ENCODE measurements around the gene STK39.
"Not testable (repeated sequence)": the region's sequence is repeated elsewhere in the genome, so short reads cannot be mapped to it uniquely, and the experiment has no call there.

Gene STK39

DNA sequence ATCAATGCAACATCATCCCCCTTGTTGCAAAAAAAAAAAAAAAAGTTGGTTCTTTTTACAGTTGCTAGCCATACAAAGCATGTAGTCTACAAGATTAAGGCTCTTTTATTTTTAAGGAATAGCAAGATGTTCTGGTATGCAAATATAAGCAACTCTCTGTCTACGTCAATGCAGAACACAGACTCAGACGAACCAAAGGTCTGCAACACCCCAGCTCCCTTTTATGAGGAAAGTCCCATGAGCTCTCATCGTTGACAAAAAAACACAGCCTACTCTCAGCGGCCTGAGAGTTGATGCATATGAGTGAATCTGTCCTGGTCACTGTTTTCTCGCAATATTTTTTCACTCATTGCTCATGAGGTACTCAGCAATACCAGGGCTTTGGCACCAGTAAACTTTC is 112.9 kb downstream of the STK39 start:
- no peak for DNase-seq

GRCh38 chr2:168132389-168132788 is 115.0 kb downstream of the STK39 start:
- no peak for DNase-seq

- DNase-seq, result no peak
Measured at GRCh38 chr2:168130346-168130745, 117.0 kb downstream of the STK39 start.

DNA sequence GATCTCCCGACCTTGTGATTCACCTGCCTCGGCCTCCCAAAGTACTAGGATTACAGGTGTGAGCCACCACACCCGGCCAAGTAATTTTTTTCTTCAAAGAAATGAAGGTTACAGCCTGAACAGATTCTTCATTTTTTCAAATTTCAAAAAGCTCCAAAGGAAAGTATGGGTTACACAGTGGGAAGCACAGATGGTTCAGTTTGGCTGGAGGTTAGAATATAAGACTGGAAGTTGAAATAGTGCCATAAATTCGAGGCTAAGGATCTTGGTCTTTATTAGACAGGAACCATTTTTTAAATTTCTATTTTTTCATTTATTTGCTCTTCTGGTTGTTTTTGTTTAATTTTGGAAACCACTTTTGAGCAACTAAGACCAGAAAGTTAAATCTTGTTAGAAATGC is 120.0 kb downstream of the STK39 start:
- no peak for DNase-seq

DNA sequence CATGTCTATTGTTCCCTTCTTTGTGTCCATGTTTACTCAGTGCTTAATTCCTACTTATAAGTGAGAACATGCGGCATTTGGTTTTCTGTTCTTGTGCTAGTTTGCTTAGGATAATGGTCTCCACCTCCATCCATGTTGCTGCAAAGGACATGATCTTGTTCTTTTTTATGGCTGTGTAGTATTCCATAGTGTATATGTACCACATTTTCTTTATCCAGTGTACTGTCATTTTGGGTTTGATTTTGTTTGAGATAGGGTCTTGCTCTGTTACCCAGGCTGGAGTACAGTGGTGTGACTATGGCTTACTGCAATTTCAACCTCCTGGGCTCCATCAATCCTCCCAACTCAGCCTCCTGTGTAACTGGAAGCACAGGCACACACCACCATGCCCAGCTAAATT is 125.2 kb downstream of the STK39 start:
- not testable (repeated sequence) for DNase-seq

GRCh38 chr2:168120730-168121129 is 126.7 kb downstream of the STK39 start:
- no peak for DNase-seq

DNA sequence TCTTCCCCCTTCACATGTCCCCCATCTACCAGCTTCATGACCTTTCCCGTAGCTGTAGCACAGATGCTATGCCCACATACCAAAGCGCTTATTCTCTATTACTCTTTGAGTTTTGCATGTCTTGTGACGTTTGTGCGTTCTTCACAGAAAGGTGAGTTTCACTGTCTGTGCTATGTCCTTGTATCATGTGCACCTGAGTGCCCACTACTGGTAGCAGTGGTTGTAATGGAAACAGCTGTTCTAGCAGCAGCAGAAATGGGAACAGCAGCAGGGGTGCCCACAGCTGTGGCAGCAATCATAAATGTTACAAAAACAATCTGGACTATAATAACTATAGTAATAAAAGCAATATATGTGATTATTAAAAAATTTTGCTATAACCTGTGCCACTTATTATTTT is 127.1 kb downstream of the STK39 start:
- no peak for DNase-seq

GRCh38 chr2:168119515-168120141 is 127.8 kb downstream of the STK39 start:
- peak; percentile 80 for DNase-seq

DNA sequence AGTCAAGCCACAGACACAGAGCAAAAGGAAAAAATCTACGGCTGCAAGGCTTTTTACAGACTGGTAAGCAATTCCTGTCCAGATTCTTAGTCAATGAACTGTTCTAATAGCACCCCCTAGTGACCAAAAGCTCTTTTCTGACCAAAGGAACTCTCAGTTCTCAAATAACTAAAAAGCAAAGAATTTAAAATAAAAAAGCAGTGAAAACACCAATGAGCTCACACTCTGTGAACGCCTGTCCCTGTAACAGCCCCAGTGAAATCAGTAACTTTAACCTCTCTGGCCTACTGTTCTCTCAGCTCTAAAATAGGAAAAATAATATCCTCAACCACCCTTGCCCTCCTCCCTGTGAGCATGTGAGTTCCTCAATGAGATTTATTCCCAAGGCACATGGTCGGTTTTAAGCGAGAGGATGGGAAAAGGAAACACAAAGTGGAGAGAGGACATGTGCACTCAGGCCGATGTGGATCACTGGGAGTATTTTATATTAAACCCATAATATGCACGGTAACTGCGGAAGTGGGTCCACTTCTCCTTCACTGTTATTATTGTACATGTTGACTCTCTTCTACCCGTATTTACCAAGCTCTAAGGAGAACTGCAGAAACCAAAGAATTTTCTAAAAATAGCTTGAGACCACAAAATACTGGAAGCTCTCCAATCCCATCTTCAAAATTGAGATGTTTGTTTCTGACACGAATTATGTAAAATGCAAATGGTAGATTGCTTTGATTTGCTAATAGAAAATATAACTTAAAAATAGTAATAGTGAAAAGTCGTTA is 128.5 kb downstream of the STK39 start:
- peak; percentile 93 for DNase-seq

DNA sequence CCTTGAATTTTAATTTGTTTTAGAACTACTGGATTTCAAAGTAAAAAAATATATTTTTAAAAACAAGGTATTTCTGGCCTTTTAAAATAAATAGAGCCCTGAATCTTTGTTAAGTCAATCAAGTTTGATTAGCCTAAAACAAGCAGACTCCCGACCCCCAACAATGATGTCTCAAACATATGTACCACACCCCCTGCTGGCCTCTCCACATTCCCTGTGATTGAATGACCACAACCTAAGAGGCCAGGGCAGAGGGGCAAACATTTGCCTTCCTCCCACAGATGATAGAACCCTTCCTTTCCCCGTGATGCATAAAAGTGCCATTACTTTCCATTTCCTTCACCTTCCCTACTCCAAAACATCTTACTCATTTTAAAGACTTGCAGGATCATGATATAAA is 130.9 kb downstream of the STK39 start:
- peak; percentile 11 for DNase-seq

DNA sequence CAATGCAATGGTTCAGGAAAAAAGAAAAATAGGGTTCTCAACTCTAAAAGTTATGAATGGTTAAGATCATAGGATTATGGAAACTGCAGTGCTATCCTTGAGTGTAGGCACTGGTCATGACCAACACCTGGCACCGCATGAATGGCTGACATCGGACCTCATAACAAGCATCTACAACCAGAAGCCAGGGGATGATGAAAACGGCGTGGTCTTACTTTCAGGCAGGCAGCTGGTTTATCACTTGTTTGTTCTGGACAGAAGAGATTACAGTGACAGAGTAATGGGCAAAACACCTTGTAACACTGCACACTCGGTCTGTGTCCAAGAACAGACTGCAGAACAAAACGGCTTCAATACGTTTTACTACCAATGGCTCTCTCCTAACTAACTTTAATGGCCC is 132.8 kb downstream of the STK39 start:
- no peak for DNase-seq

DNA sequence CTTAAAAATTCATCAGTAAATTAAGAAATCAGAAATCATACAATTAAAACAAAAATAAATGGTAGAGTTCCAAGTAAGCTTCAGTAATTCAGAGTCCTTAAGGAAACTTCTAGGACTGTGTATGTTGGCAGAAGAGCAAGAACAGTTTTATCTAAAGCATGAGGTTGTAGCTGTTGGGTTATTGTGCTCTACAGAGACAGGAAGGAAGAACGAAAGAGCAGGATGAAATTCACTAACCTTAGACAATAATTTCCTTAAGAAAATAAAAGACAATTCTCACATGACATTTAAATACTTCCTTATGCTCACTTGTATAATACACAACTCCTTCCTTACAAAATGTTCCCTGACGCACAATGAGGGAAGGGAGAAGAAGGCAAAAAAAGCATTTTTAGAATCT is 133.4 kb downstream of the STK39 start:
- no peak for DNase-seq

- no peak for DNase-seq
Measured at GRCh38 chr2:168107322-168107721, 140.1 kb downstream of the STK39 start.

DNA sequence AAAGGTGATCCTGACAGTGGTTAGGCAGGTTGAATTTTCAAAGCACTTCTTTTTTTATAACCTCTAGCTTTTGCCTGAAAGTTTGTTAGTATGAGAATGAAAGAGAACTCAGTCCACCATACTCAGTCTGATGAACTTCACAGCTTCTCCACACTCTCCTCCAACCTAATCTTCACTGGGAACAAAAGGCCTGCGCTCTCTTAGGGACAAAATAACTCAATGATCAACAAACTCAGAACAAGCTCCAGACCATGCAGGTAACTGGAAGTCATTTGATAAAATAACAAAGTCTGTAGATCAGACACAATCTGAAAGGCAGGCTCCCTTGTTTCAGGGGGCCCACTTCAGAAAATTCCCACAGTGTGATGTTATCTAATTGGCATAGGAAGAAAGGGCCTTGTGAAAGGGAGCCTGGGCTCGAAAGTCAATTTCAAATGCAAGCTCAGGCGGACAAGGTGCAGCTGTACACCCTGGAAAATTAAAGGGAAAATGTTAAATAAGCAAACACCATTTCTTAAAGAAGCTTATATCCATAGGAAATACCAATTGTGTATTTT is 142.2 kb downstream of the STK39 start:
- no peak for DNase-seq

DNA sequence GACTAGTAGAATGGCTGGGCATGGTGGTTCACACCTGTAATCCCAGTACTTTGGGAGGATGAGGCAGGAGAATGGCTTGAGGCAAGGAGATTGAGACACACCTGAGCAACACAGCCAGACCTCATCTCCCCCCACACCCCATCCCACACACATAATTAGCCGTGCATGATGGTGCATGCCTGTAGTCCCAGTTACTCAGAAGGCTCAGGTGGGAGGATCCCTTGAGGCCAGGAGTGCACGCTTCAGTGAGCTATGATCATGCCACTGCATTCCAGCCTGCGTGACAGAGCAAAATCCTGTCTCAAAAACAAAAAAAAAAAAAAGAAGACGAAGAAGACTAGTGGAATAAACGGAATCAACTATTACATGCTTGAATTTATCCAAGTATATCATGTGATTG is 150.0 kb downstream of the STK39 start:
- DNase-seq, result no peak

DNA sequence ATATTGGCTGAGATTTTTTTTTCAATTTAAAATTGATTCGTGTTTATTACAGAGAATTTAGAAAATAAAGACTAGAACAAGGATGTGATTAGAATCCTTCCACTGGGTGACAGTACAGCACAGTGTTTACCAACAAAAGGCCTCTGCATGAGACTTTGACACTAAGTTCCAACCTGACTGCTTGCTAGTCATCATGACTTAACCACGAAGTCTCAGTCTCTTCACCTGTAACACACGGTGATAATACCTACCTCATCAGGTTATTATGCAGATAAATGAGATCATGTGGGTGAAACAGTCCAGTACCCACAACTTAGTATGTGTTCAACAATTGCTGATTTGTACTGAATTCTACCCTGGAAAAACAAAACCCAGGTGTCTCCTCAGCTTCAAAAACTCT is 151.2 kb downstream of the STK39 start:
- no peak for DNase-seq

DNA sequence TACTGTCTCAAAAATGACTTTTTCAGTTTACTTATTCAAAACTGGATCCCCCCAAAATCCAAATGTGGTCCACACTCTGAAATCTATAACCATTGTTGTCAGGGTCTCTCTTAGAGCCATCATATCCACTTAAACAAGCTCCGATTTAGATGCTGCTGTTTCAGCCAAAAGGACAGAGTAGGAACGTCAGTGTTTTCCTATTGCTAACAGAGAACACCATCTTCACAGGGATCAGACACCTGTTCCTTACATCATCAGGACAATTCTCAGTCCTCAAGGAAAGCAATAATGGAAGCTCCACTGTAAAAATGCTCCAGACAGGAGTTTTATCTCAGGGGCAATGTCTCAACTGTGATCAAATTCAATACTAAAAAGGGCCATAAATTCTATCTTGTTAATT is 155.4 kb downstream of the STK39 start:
- no peak for DNase-seq

- no peak for DNase-seq
Measured at GRCh38 chr2:168090366-168091135, 156.8 kb downstream of the STK39 start.

- peak; percentile 3 for DNase-seq
Measured at GRCh38 chr2:168089200-168089599, 158.2 kb downstream of the STK39 start.

DNA sequence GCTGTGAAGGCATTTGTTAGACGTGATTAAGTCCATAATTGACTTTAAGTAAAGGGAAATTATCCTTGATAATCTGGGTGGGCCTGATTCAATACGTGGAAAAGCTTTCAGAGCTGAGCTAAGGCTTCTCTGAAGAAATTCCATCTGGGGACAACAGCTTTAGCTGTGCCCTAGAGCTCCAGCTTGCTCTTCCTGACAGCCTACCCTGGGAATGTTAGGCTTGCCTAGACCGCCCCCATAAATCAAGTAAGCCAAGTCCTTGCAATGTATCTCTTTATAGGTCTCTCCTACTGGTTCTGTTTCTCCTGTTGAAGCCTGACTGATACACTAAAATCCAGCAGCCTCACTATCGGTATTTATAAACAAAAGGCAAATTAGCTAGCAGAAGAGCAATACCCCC is 160.0 kb downstream of the STK39 start:
- no peak for DNase-seq

DNA sequence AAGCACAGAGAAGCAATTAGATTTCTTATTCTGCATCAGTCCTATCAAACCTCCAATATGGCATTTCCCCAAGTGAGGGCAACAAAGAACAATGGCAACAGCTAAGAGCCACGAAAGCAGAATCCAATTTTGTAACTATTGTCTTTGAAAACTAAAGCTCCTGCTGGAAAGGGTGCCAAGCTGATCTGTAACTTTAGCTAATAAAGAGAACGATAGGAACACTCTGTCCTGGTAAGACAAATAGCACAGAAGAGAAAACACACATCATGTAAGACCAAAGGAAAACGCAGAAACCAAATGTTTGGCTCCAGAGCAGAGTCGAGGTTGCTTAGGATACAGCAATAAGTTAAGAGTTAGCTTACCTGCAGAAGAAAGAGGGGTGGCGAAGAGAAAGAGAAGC is 160.5 kb downstream of the STK39 start:
- DNase-seq, result no peak

- DNase-seq, result no peak
Measured at GRCh38 chr2:168085801-168086361, 161.5 kb downstream of the STK39 start.

DNA sequence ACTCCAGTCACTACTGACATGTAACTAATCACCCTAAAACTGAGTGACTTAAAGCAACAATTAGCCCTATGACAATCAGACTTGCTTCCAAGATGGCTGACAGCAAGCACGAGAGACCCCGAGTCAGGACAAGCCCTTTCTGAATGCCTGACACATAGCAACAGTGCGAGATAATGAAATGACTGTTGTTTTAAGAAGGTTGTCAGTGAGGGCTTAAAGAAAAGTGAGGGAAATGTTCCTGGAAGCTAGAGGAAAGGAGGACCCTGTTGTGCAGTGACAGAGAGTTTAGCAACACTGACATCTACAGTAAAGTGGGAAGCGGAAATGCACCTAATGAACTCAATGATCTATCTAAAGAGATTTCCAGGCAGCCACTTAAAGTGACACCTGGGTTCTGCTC is 163.1 kb downstream of the STK39 start:
- no peak for DNase-seq
